ENCODE results near the gene KCNJ15.

KCNJ15 gene

DNA sequence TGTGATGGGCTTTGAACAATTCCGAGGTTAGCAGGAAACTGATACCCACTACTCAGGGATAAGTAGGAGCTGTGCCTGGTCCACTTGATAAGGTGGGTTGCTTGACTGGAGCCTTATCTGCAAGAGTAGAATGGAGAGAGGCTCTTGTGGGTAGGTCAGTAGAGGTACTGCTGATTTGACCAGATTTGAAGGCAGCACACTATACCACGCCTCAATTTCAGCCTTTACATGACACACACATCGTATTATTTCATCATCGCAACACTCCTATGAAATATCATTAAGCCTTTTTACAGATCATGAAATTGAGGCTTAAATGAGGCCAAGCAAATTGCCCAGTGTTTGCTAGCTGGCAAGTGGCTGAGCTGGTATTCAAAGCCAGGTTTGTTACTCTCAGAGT lies 69.6 kb downstream of the KCNJ15 start:
- Mint-ChIP-seq H3K4me1 (no peaks in the 10 kb centered on the region), H3K4me3 (no peak overlapping the region), H3K27me3 (peaks cover 4% of the 10 kb centered on the region), H3K27ac (no peak overlapping the region), H3K9me3 (no peaks in the 10 kb centered on the region), H3K36me3 (no peaks in the 10 kb centered on the region)
- DNase-seq (ENCODE audit: low spot score in 2 of 2) (no peak), ATAC-seq (ENCODE audit: low read depth) (no peak)

DNA sequence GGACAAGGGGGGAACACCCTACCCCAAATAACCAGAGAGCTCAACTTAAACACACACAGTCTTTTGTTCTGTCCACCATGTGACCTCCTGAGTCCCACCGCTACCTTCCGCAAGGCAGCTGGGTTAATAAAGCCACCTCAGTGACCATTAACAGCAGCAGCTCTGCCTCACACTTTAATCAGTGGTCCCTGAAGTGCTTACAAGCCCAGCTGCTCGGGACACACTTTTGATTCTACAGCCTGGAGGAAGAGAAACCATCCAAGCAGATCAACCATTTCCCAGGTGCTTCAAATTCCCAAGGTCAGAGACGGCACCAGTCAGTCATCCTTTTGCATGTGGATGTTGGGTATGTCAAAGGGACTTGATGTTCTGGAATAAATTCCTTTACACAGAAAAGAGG lies 70.1 kb downstream of the KCNJ15 start:
- DNase-seq (ENCODE audit: low spot score in 2 of 2), result no peak
- no peaks in the 10 kb centered on the region for H3K4me1 Mint-ChIP-seq
- peaks cover 6% of the 10 kb centered on the region for H3K27me3 Mint-ChIP-seq
- H3K4me3 Mint-ChIP-seq, result no peak overlapping the region
- no peak overlapping the region for H3K27ac Mint-ChIP-seq
- no peak for ATAC-seq (ENCODE audit: low read depth)
- H3K9me3 Mint-ChIP-seq, result no peaks in the 10 kb centered on the region
- H3K36me3 Mint-ChIP-seq, result no peaks in the 10 kb centered on the region

DNA sequence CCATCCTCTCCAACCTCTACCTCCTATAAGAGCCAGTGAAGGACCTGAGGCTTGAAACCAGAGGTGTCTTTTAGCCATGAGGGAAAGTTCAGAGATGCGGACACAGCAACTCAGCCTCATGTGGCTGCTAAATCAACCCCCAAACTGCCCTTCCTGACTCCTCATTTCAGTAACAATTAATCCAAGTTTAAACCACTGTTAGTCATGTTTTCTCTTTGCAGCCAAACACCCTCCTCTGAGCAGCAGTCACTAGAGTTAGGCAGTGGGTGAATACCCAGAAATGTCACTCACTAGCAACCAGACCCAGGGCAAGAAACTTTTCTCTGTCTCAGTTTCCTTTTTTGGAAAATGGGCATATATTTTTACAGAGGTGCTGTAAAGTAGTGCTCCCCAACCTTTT lies 71.2 kb downstream of the KCNJ15 start:
- no peak for ATAC-seq (ENCODE audit: low read depth)
- H3K4me1 Mint-ChIP-seq, result no peaks in the 10 kb centered on the region
- H3K27me3 Mint-ChIP-seq, result peaks cover 6% of the 10 kb centered on the region
- H3K27ac Mint-ChIP-seq, result no peak overlapping the region
- no peak for DNase-seq (ENCODE audit: low spot score in 2 of 2)
- H3K36me3 Mint-ChIP-seq, result no peaks in the 10 kb centered on the region
- H3K4me3 Mint-ChIP-seq, result no peak overlapping the region
- H3K9me3 Mint-ChIP-seq, result no peaks in the 10 kb centered on the region

DNA sequence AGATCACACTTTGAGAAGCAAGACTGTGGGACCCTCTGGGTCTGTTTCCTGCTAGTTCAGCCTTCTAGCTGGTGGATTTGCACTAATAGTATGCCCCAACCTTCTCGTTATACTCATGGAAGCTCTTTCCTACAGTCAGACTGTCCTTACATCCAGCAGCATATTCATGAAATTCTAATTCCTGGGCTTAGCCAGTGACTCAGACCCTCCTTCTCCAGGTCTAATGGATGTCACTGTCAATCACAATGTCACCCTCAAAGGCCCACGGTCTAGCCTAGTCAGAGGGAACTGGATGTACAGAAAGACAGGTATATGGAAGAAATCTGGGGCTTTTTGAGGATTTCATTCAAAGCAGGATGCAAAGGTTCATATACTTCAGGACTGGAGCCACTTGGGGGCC lies 72.4 kb downstream of the KCNJ15 start:
- Mint-ChIP-seq H3K27me3 (peaks cover 6% of the 10 kb centered on the region), H3K4me1 (no peaks in the 10 kb centered on the region)

DNA sequence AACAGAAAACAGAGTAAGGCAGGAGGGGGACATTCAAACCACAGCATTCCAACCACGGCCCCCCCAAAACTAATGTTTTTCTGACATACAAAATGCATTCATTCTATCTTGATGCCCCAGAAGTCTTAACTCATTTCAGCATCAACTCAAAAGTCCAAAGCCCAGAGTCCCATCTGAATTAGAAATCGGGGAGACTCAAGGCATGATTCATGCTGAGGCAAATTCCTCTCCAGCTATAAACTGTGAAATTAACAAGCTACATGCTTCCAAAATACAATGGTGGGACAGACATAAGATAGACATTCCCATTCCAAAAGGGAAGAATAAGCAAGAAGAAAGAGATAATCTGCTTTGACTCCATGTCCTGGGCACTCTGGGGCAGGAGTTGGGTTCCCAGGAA lies 73.9 kb downstream of the KCNJ15 start:
- Mint-ChIP-seq H3K27me3 (peaks cover 6% of the 10 kb centered on the region), H3K9me3 (no peaks in the 10 kb centered on the region), H3K36me3 (no peaks in the 10 kb centered on the region), H3K4me1 (no peaks in the 10 kb centered on the region), H3K27ac (no peak overlapping the region), H3K4me3 (no peak overlapping the region)
- ATAC-seq (ENCODE audit: low read depth), result no peak
- no peak for DNase-seq (ENCODE audit: low spot score in 2 of 2)

More for the DNA sequence above, 72.4 kb downstream of the KCNJ15 start:
- DNase-seq (ENCODE audit: low spot score in 2 of 2), result no peak
- Mint-ChIP-seq H3K9me3 (no peaks in the 10 kb centered on the region), H3K4me3 (no peak overlapping the region), H3K36me3 (no peaks in the 10 kb centered on the region), H3K27ac (no peak overlapping the region)
- ATAC-seq (ENCODE audit: low read depth), result no peak

DNA sequence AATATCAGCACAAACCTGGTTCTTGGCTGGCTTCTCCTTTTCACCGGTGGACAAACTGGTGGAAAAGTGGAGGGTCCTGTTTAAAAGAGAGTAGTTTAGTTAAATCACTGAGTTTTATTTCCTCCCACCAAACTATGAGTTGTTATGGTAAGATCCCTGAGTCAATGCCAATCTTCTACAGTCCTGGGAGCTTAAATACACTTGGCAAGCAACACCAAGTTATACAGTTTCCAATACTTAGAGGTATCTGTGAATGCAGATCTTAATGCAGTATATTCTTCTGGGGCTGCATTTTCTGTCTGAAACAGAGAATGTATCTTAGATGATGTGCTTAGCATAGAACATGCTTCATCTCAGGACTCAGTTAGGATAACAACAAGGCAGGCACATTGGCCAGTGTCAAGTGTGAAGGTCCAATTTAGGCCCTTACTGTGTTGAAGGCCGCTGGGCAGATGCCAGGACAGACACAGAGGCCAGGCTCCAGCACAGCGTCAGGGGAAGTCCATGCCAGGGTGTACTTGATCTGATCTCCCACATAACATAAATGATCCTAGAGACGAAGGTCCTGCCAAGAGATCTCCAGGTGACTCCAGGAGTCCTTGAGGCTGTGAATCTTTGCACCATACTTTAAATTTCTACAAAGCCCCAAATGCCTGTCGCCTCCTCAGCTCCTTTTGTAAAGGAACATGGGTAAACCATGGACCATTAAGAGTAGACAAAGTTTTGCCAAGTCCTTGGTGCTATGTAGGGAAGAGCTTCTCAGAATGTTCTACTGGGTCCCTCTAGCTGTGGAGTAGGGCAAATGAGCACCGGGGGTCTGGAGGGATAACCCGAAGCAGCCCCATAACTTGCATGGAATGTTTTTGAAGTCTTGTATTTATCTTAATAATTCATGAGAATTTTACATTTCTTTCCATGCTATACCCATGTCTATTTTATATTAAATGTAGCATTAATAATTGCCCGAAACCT lies 76.8 kb downstream of the KCNJ15 start:
- no peak for ATAC-seq (ENCODE audit: low read depth)
- H3K4me3 Mint-ChIP-seq, result no peak overlapping the region
- peaks cover 3% of the 10 kb centered on the region for H3K27me3 Mint-ChIP-seq
- no peaks in the 10 kb centered on the region for H3K36me3 Mint-ChIP-seq
- no peaks in the 10 kb centered on the region for H3K4me1 Mint-ChIP-seq
- no peak for DNase-seq (ENCODE audit: low spot score in 2 of 2)
- H3K9me3 Mint-ChIP-seq, result no peaks in the 10 kb centered on the region
- no peak overlapping the region for H3K27ac Mint-ChIP-seq

DNA sequence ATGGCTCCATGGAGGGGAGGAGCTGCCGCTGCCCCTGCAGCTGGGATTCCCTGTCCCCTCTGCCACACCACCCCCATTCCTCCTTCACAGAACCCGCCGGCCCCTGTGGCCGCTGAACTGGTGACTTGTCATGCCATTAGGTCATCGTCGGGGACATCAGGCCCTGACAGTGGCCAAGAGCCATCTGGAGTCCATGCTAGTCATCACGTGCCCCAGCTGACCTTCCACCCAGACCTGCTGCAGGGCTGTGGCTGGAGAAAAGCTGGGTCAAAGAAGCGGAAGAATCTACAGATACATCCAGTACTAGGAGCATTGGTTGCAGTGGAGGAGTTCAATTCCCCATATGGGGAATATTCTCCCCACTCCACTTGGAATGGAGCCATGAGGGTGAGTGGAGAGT lies 78.1 kb downstream of the KCNJ15 start:
- Mint-ChIP-seq H3K4me3 (no peak overlapping the region), H3K9me3 (no peaks in the 10 kb centered on the region), H3K27me3 (peaks cover 2% of the 10 kb centered on the region), H3K27ac (no peak overlapping the region), H3K36me3 (no peaks in the 10 kb centered on the region), H3K4me1 (no peaks in the 10 kb centered on the region)
- DNase-seq (ENCODE audit: low spot score in 2 of 2) (no peak), ATAC-seq (ENCODE audit: low read depth) (no peak)

DNA sequence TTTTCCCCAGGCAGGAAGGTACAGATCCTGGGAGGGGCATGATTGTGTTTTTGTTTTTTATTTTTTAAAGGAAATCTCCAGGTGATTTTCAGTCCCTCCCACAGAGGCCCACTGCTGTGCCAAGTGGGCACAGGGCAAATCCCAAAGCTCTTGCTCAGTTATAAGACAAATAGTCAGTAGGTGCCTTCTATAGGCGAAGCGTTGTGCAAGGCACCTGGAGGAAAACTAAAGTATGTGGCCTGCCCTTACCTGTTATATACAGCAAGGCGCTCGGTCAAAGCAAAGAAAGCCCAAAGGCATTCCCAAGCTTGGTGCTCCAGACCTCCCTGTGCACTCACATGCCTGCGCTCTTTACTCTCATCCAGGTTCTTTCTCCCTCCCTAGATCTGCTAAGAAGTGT lies 81.0 kb downstream of the KCNJ15 start:
- no peak for ATAC-seq (ENCODE audit: low read depth)
- Mint-ChIP-seq H3K36me3 (no peaks in the 10 kb centered on the region), H3K27me3 (no peaks in the 10 kb centered on the region), H3K9me3 (no peaks in the 10 kb centered on the region), H3K4me3 (no peak overlapping the region), H3K27ac (no peak overlapping the region), H3K4me1 (no peaks in the 10 kb centered on the region)
- DNase-seq (ENCODE audit: low spot score in 2 of 2), result no peak

DNA sequence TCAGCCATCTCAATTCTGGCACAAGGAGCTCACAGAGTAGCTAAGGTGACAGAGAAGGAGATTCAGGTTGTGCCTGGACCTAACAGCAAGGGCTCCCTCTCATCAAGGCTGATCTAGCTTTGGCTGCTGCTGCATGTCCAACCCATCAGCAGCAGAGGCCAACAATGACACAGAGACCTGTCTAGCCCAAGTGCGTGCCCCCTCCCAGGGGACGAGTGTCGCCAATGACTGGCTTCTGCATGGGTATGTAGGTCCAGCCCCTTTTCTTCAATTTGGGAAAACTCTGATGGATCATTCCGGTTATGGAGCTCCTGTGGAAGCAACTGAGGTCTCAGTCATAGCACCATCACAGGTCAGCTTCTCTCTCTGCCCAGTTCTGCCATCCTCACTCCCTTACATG lies 83.3 kb downstream of the KCNJ15 start:
- DNase-seq (ENCODE audit: low spot score in 2 of 2), result no peak
- no peaks in the 10 kb centered on the region for H3K27me3 Mint-ChIP-seq
- no peak overlapping the region for H3K27ac Mint-ChIP-seq
- H3K4me3 Mint-ChIP-seq, result no peak overlapping the region
- no peaks in the 10 kb centered on the region for H3K36me3 Mint-ChIP-seq
- ATAC-seq (ENCODE audit: low read depth), result no peak
- no peaks in the 10 kb centered on the region for H3K4me1 Mint-ChIP-seq
- H3K9me3 Mint-ChIP-seq, result no peaks in the 10 kb centered on the region

DNA sequence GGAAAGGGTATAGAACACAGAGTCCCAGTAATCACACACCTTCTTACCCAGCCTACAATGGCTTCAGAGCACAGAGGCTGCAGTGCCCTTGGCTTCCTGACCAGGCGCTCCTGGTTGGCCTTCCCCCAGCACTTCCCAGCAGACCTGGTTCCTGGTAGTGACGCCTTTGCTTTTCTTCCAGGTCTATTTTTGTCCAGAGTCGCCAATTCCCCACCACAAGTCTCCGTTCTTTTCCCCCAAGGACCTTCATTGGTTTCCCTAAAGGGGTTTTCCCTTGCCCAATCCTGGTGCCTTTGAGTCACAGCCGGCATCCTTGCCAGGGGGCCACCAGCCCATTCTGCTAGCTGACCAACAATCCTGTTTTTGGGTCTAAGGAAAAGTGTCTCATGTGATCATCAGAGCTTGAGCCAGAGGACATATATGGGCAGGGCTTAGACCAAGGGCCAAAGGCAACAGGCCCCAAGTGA lies 84.8 kb downstream of the KCNJ15 start:
- ATAC-seq (ENCODE audit: low read depth), result no peak
- Mint-ChIP-seq H3K4me1 (no peaks in the 10 kb centered on the region), H3K9me3 (no peaks in the 10 kb centered on the region), H3K27ac (no peak overlapping the region), H3K36me3 (no peaks in the 10 kb centered on the region), H3K27me3 (peaks cover 2% of the 10 kb centered on the region), H3K4me3 (no peak overlapping the region)
- no peak for DNase-seq (ENCODE audit: low spot score in 2 of 2)

DNA sequence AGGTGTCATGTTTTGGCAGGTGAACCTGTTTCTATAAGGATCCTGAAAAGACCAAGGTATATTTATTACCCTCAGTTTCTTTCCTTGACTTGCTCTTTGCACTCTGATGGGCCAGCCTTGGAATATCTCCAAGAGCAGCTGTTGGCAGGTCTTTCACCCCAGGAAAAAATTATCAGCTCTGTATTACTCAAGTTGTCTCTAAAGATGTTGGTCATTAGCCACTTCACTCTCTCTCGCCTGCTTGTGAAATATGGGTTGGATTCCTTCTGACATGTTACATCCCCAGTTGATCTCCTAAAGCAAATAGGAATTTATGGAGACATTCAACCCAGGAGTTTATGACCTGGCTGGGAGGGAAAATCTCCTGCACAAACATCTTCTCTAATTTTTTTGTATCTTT lies 85.9 kb downstream of the KCNJ15 start:
- Mint-ChIP-seq H3K4me3 (no peak overlapping the region), H3K4me1 (no peaks in the 10 kb centered on the region), H3K9me3 (no peaks in the 10 kb centered on the region), H3K36me3 (no peaks in the 10 kb centered on the region), H3K27me3 (peaks cover 2% of the 10 kb centered on the region), H3K27ac (no peak overlapping the region)
- ATAC-seq (ENCODE audit: low read depth), result no peak
- DNase-seq (ENCODE audit: low spot score in 2 of 2), result no peak

DNA sequence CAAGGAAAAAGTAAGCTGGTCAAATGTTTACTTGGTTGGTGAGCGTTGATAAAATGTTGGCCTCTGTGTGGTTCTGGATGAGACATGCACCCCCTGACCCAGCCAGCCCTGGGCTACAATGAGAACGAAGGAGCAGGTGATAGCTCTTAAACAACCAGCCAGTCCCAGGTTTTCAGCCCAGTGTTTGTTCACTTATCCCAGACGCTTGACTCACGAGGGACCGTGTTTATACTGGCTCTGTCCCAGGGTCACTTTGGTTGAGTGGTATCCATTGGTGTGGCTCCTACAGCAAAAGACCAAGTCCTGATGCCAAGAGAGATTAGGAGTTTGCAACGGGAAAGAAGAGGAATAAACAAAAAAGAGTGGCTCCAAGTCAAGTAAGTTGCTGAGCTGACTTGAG lies 86.9 kb downstream of the KCNJ15 start:
- no peak overlapping the region for H3K4me3 Mint-ChIP-seq
- H3K9me3 Mint-ChIP-seq, result no peaks in the 10 kb centered on the region
- DNase-seq (ENCODE audit: low spot score in 2 of 2) (no peak), ATAC-seq (ENCODE audit: low read depth) (no peak)
- H3K4me1 Mint-ChIP-seq, result no peaks in the 10 kb centered on the region
- H3K27me3 Mint-ChIP-seq, result peaks cover 2% of the 10 kb centered on the region
- H3K27ac Mint-ChIP-seq, result no peak overlapping the region
- H3K36me3 Mint-ChIP-seq, result no peaks in the 10 kb centered on the region

DNA sequence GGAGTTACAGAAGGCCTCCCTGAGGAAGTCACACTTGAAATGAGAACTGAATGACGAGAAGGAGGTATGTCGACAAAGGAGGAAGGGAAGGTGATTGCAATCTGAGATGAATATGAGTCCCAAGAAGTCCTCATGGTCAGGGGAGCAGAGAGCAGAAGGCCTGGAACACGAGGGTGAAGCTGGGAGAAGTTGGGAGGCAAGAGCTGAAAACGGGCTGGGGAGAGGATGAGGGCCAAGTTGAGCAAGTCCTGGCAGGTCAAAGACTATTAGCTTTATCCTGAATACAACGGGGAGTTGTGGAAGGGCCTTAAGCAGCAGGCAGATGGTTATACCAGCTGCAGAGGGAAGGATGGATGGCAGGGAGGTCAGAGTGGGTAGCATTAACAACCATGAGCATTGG lies 89.5 kb downstream of the KCNJ15 start:
- no peak overlapping the region for H3K4me3 Mint-ChIP-seq
- no peaks in the 10 kb centered on the region for H3K36me3 Mint-ChIP-seq
- H3K4me1 Mint-ChIP-seq, result no peaks in the 10 kb centered on the region
- ATAC-seq (ENCODE audit: low read depth) (no peak), DNase-seq (ENCODE audit: low spot score in 2 of 2) (no peak)
- no peak overlapping the region for H3K27ac Mint-ChIP-seq
- H3K9me3 Mint-ChIP-seq, result no peaks in the 10 kb centered on the region
- peaks cover 4% of the 10 kb centered on the region for H3K27me3 Mint-ChIP-seq

DNA sequence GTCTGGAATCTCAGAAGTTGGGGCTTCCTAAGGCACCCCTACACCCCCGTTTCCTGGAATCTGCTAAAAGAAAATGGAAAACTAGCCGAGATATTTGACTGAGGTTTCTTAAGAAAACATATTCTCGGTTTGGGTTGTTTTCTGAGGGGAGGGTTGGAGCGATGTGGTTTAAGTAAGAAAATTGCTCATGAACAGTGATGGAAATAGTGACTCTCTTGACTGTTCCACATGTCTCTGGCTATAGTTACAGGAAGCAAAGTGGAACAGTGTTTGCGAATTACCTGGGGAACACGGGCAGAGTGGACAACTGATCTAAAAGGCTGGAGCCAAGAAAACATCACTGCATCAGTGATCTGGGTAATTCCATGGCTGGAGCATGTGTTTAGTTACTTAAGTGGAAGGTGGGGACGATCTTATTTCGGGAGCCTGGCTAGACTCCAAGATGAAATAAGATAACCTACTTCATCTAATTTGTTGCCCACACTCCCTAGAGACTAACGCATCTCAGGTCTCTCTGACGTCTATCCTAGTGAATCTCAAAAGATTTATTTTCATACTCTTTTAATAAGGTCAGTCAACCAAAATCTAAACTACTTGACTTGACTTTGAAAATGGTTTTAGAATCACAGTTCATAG lies 92.4 kb downstream of the KCNJ15 start:
- DNase-seq (ENCODE audit: low spot score in 2 of 2) (no peak), ATAC-seq (ENCODE audit: low read depth) (no peak)
- H3K4me1 Mint-ChIP-seq, result peaks cover 3% of the 10 kb centered on the region
- no peak overlapping the region for H3K27ac Mint-ChIP-seq
- H3K9me3 Mint-ChIP-seq, result no peaks in the 10 kb centered on the region
- H3K4me3 Mint-ChIP-seq, result no peak overlapping the region
- no peaks in the 10 kb centered on the region for H3K36me3 Mint-ChIP-seq
- peaks cover 4% of the 10 kb centered on the region for H3K27me3 Mint-ChIP-seq
